ENCODE data around the gene RIPOR3.
"Not testable (repeated sequence)": the region's sequence is repeated elsewhere in the genome, so short reads cannot be mapped to it uniquely, and the experiment has no call there.

RIPOR3 gene

DNA sequence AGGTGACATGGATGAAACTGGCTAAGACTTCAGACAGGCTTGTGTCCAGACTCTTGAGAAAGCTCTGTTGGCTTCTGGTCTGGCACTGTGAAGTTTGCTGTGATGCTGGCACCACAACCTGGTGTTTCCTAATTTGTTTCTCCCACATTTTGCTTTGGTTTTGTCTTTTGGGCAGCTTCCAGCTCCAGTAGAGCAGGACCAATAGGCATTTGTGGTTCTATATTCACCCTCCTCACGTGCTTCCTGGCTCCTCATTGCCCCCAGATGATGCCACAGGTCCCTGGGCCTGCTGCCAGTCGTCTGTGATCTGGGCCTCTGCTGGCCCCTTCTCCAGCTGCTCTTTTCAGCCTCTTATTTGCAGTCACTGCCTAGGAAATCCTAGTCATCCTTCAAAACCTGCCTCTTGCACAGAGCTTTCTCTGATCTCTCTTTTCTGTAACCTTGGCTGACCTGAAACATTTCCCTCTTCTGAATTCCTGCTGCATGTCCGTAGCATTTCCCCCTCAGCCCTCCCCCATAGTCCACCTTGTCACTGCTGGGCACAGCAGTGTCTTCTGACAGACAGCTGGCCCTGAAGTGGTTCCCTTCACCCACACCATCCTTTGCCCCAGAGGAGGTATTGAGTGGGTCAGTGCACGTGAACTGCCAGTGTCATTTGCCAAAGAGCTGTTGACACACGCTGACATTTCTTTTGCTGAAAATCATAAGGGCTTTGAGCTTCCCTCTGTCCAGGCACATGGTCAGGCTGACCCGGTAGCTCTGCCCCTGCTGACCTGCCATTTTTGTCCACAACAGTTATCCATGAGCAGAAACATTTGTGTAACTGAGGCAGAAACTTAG lies 118.2 kb downstream of the RIPOR3 start:
- Histone ChIP-seq H3K9me3 (ENCODE audit: control insufficient read depth, insufficient read depth, low read length) (no peaks in the 10 kb centered on the region), H3K27me3 (ENCODE audit: control insufficient read depth, insufficient read depth, low read length) (no peaks in the 10 kb centered on the region), H3K9ac (ENCODE audit: low read depth, low read length) (no peak overlapping the region), H3K36me3 (ENCODE audit: control insufficient read depth, insufficient read depth, low read length) (peaks cover 52% of the 10 kb centered on the region), H3K4me3 (ENCODE audit: low read depth, low read length) (no peak overlapping the region), H3K27ac (ENCODE audit: low read depth, low read length) (no peak overlapping the region), H3K4me1 (ENCODE audit: control insufficient read depth, insufficient read depth, low read length) (no peaks in the 10 kb centered on the region; the same call in 1 of the 2 replicates)

DNA sequence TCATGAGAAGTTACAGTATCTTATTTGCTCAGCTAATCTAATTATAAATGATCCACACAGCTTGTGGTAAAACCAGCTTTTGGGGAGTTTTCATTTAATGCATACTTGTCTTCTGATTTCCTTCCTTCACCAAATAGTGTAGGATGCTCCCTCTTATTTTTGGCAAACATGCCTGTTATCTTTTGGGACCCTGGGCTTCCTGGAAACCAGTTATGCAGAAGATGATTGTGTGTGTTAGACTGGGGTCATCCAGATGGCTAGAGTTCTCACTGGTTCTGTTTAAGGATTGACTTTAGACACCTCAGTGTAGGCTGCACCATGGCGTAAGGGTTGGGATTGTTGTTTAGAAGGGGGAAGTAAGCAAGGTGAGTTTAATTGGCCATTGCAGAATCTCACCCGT lies 119.9 kb downstream of the RIPOR3 start:
- Histone ChIP-seq H3K9me3 (ENCODE audit: control insufficient read depth, insufficient read depth, low read length) (no peaks in the 10 kb centered on the region), H3K4me1 (ENCODE audit: control insufficient read depth, insufficient read depth, low read length) (no peaks in the 10 kb centered on the region; the same call in 1 of the 2 replicates), H3K27me3 (ENCODE audit: control insufficient read depth, insufficient read depth, low read length) (no peaks in the 10 kb centered on the region), H3K27ac (ENCODE audit: low read depth, low read length) (no peak overlapping the region), H3K9ac (ENCODE audit: low read depth, low read length) (no peak overlapping the region), H3K4me3 (ENCODE audit: low read depth, low read length) (no peak overlapping the region), H3K36me3 (ENCODE audit: control insufficient read depth, insufficient read depth, low read length) (peaks cover 43% of the 10 kb centered on the region)

DNA sequence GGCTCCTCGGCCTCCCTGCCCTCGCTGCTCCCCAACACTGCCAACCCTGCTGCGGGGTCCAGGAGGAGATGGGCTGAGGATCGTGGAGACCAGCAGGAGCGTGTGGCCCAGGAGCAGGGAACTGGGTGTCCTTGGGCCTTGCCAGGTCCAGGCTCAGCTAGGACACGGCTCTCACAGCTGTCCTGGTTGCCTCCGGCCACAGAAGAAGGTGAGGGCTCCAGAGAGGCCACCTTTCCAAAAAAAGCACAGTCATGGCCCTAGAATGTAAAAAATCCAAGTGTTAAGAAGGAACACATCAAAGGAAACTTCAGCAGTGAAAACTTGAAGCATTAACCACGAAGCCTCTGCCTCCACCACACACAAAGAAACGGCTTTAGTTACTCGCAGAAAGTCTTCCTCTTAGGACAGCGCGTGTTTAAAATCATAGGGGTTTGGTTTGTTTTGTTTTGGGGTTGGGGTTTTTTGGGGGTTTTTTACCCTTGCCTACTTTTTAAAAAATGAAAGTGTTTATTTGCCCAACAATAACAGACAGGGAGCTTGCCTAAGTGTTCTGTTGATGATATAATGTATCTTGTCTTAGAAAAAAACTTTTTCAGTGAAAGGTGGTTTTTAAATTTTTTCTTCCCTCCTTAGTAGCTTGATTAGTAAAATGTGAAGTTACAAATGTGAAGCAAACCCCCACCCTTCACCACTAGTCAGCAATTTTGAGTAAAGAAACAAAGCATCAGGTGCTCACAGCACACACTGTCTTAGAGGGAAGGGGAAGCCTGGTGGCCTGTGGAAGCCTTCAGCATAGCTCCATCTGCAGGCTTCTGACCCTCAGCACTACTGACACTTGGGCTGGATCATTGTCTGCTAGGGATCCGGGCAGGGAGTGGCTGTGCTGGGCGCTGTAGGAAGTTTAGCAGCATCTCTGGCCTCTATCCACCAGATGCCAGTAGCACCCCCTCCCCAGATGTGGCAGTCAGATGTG lies 121.2 kb downstream of the RIPOR3 start:
- H3K36me3 ChIP-seq (ENCODE audit: control insufficient read depth, insufficient read depth, low read length) = peaks cover 41% of the 10 kb centered on the region
- H3K4me3 ChIP-seq (ENCODE audit: low read depth, low read length) = no peak overlapping the region
- H3K9ac ChIP-seq (ENCODE audit: low read depth, low read length) = no peak overlapping the region
- no peaks in the 10 kb centered on the region for H3K27me3 ChIP-seq (ENCODE audit: control insufficient read depth, insufficient read depth, low read length)
- no peaks in the 10 kb centered on the region for H3K4me1 ChIP-seq (ENCODE audit: control insufficient read depth, insufficient read depth, low read length)
- H3K9me3 ChIP-seq (ENCODE audit: control insufficient read depth, insufficient read depth, low read length) = no peaks in the 10 kb centered on the region
- no peak overlapping the region for H3K27ac ChIP-seq (ENCODE audit: low read depth, low read length)

DNA sequence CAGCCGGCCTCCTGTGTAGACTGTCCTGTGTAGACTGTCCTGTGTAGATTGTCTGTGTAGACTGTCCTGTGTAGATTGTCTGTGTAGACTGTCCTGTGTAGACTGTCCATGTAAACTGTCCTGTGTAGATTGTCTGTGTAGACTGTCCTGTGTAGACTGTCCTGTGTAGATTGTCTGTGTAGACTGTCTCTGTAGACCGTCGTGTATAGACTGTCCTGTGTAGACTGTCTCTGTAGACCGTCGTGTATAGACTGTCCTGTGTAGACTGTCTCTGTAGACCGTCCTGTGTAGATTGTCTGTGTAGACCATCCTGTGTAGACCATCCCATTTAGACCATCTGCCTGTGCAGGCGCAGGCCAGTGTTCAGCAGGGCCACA lies 121.9 kb downstream of the RIPOR3 start:
- not testable (repeated sequence) for H3K27ac ChIP-seq (ENCODE audit: low read depth, low read length)

DNA sequence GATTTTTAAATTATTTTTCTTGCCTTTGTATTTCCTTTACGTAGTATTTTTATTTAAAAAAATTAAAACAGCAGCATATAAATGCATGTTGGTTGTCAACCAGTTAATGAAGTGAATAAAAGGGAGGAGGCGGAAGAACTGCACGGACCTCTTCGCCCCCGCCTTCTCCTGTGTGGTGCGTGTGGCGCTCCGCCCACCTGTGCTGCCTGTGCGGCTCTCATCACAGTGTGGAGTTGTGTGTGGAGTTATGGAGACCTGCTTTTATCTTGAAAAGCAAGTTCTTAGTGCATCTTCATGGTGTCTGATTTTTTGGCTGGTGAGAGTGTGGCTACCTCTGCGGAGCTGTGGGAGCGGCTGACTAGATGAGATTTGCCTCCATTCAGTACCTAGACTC lies 122.8 kb downstream of the RIPOR3 start:
- Histone ChIP-seq H3K27ac (ENCODE audit: low read depth, low read length) (no peak overlapping the region), H3K9me3 (ENCODE audit: control insufficient read depth, insufficient read depth, low read length) (no peaks in the 10 kb centered on the region), H3K9ac (ENCODE audit: low read depth, low read length) (no peak overlapping the region), H3K4me1 (ENCODE audit: control insufficient read depth, insufficient read depth, low read length) (no peaks in the 10 kb centered on the region), H3K4me3 (ENCODE audit: low read depth, low read length) (no peak overlapping the region), H3K27me3 (ENCODE audit: control insufficient read depth, insufficient read depth, low read length) (no peaks in the 10 kb centered on the region), H3K36me3 (ENCODE audit: control insufficient read depth, insufficient read depth, low read length) (peaks cover 33% of the 10 kb centered on the region)

More for the DNA sequence above, 121.9 kb downstream of the RIPOR3 start:
- not testable (repeated sequence) for H3K4me1 ChIP-seq (ENCODE audit: control insufficient read depth, insufficient read depth, low read length); H3K9ac ChIP-seq (ENCODE audit: low read depth, low read length); H3K27me3 ChIP-seq (ENCODE audit: control insufficient read depth, insufficient read depth, low read length); H3K4me3 ChIP-seq (ENCODE audit: low read depth, low read length); H3K9me3 ChIP-seq (ENCODE audit: control insufficient read depth, insufficient read depth, low read length)
- peaks cover 40% of the 10 kb centered on the region for H3K36me3 ChIP-seq (ENCODE audit: control insufficient read depth, insufficient read depth, low read length)

DNA sequence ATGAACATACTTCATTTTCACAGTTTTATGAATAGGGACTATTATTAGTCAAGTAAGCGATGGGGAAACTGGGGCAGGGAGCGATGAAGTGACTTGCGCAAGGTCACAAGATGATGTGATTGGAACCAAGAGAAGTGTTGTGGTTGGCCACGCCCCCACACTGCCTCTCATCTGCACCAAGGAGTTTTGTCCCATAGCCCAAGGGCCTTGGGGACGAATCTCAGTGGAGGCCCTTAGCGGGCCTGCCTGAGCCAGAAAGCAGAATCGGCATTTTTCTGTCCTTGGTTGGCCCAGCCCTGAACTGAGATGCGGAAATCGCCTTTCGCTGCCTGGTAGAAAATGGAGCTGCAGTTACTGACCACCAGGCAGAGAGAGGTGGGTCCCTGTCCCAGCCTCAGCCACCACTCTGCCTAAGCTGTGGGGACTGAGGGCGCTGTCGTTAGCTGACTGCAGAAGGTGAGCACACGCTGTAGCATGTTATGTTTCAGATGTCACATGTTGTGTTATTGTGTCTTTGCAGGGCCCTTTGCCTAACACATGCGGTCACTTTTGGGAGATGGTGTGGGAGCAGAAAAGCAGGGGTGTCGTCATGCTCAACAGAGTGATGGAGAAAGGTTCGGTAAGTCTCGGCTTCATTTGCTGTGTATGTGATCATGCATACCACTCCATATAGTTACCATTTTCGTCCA lies 123.3 kb downstream of the RIPOR3 start:
- no peak overlapping the region for H3K4me3 ChIP-seq (ENCODE audit: low read depth, low read length)

DNA sequence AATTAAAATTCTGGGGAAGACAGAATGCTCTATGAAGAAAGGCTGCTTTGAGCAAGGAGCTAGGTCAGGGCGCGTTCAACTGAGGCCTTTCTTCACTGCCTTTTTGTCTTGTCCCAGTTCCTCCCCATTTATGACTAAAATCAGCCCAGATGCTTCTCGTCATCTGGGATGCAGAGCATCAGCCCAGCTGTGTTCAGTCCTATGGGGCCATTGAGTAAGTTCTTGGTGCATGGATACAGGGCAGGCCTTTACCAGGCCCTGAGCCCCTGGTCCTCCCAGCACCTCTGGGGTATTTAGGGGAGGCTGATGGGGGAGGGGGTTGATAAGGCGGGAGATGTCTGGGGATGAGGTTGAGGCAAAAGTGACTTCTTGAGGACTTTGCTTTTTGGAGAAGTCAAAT lies 125.5 kb downstream of the RIPOR3 start:
- H3K27me3 ChIP-seq (ENCODE audit: control insufficient read depth, insufficient read depth, low read length) = no peaks in the 10 kb centered on the region
- no peak overlapping the region for H3K27ac ChIP-seq (ENCODE audit: low read depth, low read length)
- H3K9ac ChIP-seq (ENCODE audit: low read depth, low read length) = no peak overlapping the region
- H3K4me3 ChIP-seq (ENCODE audit: low read depth, low read length) = no peak overlapping the region
- peaks cover 46% of the 10 kb centered on the region for H3K36me3 ChIP-seq (ENCODE audit: control insufficient read depth, insufficient read depth, low read length)
- H3K4me1 ChIP-seq (ENCODE audit: control insufficient read depth, insufficient read depth, low read length) = 0 out of 2 replicates have a peak, but pooled peaks cover 3% of the 10 kb centered on the region
- H3K9me3 ChIP-seq (ENCODE audit: control insufficient read depth, insufficient read depth, low read length) = no peaks in the 10 kb centered on the region

More for the DNA sequence above, 123.3 kb downstream of the RIPOR3 start:
- Histone ChIP-seq H3K9ac (ENCODE audit: low read depth, low read length) (no peak overlapping the region), H3K4me1 (ENCODE audit: control insufficient read depth, insufficient read depth, low read length) (no peaks in the 10 kb centered on the region), H3K27me3 (ENCODE audit: control insufficient read depth, insufficient read depth, low read length) (no peaks in the 10 kb centered on the region), H3K9me3 (ENCODE audit: control insufficient read depth, insufficient read depth, low read length) (no peaks in the 10 kb centered on the region), H3K27ac (ENCODE audit: low read depth, low read length) (no peak overlapping the region), H3K36me3 (ENCODE audit: control insufficient read depth, insufficient read depth, low read length) (peaks cover 36% of the 10 kb centered on the region)

DNA sequence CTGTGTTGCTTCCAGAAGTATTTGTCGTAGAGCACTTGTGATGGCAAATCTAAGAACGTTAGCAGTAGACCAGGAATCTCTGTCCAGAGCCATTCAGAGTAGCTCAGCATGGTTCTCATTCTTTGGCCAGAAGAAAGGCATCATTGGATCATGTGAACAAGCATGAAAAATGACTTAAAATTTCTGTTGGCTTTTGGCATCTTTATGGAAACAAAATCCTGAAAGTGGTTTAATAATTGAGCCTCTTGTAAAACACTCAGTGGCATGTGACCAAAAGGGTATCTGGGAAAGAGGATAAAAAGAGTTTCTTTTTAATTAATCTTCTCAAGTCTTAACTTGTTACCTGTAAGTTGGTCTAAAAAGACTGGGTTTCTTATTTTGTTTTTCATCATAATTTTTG lies 126.0 kb downstream of the RIPOR3 start:
- Histone ChIP-seq H3K27me3 (ENCODE audit: control insufficient read depth, insufficient read depth, low read length) (no peaks in the 10 kb centered on the region), H3K27ac (ENCODE audit: low read depth, low read length) (no peak overlapping the region), H3K4me3 (ENCODE audit: low read depth, low read length) (no peak overlapping the region), H3K36me3 (ENCODE audit: control insufficient read depth, insufficient read depth, low read length) (peaks cover 46% of the 10 kb centered on the region), H3K4me1 (ENCODE audit: control insufficient read depth, insufficient read depth, low read length) (0 out of 2 replicates have a peak, but pooled peaks cover 3% of the 10 kb centered on the region), H3K9ac (ENCODE audit: low read depth, low read length) (no peak overlapping the region), H3K9me3 (ENCODE audit: control insufficient read depth, insufficient read depth, low read length) (no peaks in the 10 kb centered on the region)

DNA sequence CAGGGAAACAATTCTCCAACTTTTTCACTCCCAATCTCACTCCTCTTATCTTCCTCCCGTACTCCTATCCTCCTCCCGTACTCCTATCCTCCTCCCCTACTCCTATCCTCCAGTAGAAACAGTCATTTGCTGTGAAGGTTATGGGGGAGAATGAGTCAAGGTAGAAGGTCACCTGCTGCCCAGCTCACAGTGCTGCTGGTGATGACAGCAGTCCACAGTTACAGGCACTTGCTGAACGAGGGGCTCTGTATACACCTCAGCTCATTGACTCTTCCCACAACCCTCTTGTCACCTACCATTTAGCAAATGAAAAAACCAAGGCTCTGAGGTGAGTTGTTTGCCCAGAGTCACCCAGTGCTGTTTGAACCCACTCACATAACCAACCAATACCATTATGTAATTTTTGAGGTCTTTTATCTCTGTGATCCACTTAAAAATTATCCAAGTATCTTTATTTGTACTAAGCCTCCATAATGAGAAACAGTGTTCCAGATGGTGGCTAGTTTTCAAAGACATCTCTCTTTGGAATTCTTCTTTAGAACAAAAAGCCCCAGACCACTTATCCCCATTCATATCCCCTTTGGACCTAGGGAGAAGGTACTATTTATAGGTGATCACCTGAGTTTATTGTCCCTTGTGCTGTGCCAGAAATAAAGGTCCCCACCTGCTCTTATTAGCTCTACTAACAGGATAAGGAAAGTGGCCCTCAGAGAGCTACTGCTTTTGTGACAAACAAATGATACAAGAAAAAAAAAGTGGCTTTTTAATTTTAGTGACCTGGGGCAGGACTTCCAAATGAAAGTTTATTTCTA lies 128.0 kb downstream of the RIPOR3 start:
- Histone ChIP-seq H3K27ac (ENCODE audit: low read depth, low read length) (no peak overlapping the region), H3K9ac (ENCODE audit: low read depth, low read length) (no peak overlapping the region), H3K4me3 (ENCODE audit: low read depth, low read length) (no peak overlapping the region), H3K4me1 (ENCODE audit: control insufficient read depth, insufficient read depth, low read length) (0 out of 2 replicates have a peak, but pooled peaks cover 3% of the 10 kb centered on the region), H3K36me3 (ENCODE audit: control insufficient read depth, insufficient read depth, low read length) (peaks cover 29% of the 10 kb centered on the region), H3K9me3 (ENCODE audit: control insufficient read depth, insufficient read depth, low read length) (no peaks in the 10 kb centered on the region), H3K27me3 (ENCODE audit: control insufficient read depth, insufficient read depth, low read length) (no peaks in the 10 kb centered on the region)

DNA sequence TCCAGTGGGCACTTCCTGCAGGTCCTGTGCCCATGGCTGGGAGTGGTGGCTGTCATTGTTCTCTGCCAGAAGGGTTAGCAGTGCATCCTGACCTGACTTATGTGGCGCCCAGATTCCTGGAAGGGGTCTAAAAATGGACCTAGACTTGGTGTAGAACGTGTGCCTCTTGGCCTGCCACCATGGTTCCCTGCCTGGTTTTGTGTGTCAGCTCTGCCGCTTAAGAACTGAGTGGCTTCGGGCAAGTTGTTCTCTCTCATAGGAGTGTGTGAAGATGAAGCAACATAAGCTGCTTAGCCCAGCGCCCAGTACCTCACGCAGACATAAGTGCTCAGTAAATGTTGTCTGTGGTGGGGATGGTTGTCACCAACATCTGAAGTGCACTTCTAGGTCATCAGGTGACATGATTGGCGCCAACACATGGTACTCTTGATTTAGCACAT lies 129.1 kb downstream of the RIPOR3 start:
- H3K4me3 ChIP-seq (ENCODE audit: low read depth, low read length) = no peak overlapping the region
- H3K27ac ChIP-seq (ENCODE audit: low read depth, low read length) = peak overlapping the region; percentile 55
- 0 out of 2 replicates have a peak, but pooled peaks cover 3% of the 10 kb centered on the region for H3K4me1 ChIP-seq (ENCODE audit: control insufficient read depth, insufficient read depth, low read length)
- no peaks in the 10 kb centered on the region for H3K27me3 ChIP-seq (ENCODE audit: control insufficient read depth, insufficient read depth, low read length)
- peaks cover 23% of the 10 kb centered on the region for H3K36me3 ChIP-seq (ENCODE audit: control insufficient read depth, insufficient read depth, low read length)
- H3K9ac ChIP-seq (ENCODE audit: low read depth, low read length) = no peak overlapping the region
- no peaks in the 10 kb centered on the region for H3K9me3 ChIP-seq (ENCODE audit: control insufficient read depth, insufficient read depth, low read length)
